Ovary (tissue), 9 donors: ENCODE results near the gene PRIMPOL. TPM values are rescaled to one million over a fixed set of nuclear protein-coding genes. Genes with fewer than 3 reads are reported as not detected.
"Not testable (repeated sequence)": the region's sequence is repeated elsewhere in the genome, so short reads cannot be mapped to it uniquely, and the experiment has no call there.

ENCODE experiments used
- DNase-seq, 5 donors: peaks; one replicate each; pipeline ENCODE4 v3.0.0-alpha.2; 2019 to 2020
- H3K27ac ChIP-seq, 2 donors: fragments of 200-600 bp; one replicate each; pipeline versions ENCODE4 v1.5.1 to v1.8.0; 2019 to 2022
- H3K27me3 ChIP-seq: fragments of 200-600 bp; one replicate; pipeline ENCODE4 v1.8.0; 2022
- H3K36me3 ChIP-seq: fragments of 200-600 bp; sonication (generic); one replicate; pipeline ENCODE4 v1.5.1; 2019
- H3K4me1 ChIP-seq: one replicate; pipeline ENCODE4 v1.8.1; 2013; ENCODE audit warnings: mild to moderate bottlenecking, moderate library complexity; ENCODE audit not compliant: insufficient read depth
- H3K4me3 ChIP-seq: fragments of 200-600 bp; sonication (generic); one replicate; pipeline ENCODE4 v1.5.1; 2017
- H3K9me3 ChIP-seq, 2 donors: fragments of 200-600 bp in 1 of 2; sonication (generic) in 1 of 2; one replicate each; pipeline versions ENCODE4 v1.5.1 to v1.8.1; 2013 to 2019; ENCODE audit warnings: mild to moderate bottlenecking in 1 of 2, moderate library complexity in 1 of 2
- CTCF ChIP-seq, 3 donors: fragments of 450-650 bp in 2 of 3; fragments of 200-600 bp in 1 of 3; IDR thresholded peaks; one replicate each; pipeline versions ENCODE4 v1.5.1 to v1.8.0; 2016 to 2022; ENCODE audit warnings: antibody characterized with exemption in 3 of 3, mild to moderate bottlenecking in 1 of 3
- EP300 ChIP-seq: sonication (generic); formaldehyde crosslinking; IDR thresholded peaks from one replicate; pipeline ENCODE4 v1.6.1; 2017; ENCODE audit warnings: antibody characterized with exemption
- POLR2A ChIP-seq: fragments of 450-650 bp; IDR thresholded peaks from one replicate; pipeline ENCODE4 v1.6.1; 2017; ENCODE audit warnings: antibody characterized with exemption, mild to moderate bottlenecking, moderate library complexity
- WGBS, 3 donors: extraction: QIAGEN DNeasy Blood & Tissue Kit in 1 of 3; methylation state at CpG; one replicate each; pipeline versions ENCODE4 v1.1.5 to v1.1.7; 2013 to 2017; 5-methylcytosine and 5-hydroxymethylcytosine counted together
- intact Hi-C, 4 donors: fragments of 100-400 bp; cut with DNase I; formaldehyde crosslinking; loops; one replicate each; pipeline versions ENCODE4 v1.11.0 to v1.15.1; 2022 to 2023
- polyA plus RNA-seq, 2 donors: library from polyadenylated mRNA; stranded (reverse); fragments of 200-250 nt in 1 of 2; fragments of 350-450 nt in 1 of 2; fragmentation: Illumina TruSeq in 1 of 2; extraction: RNeasy Lipid Tissue Mini Kit (QIAGEN cat#74804) in 1 of 2; gene quantifications; one replicate each; pipeline ENCODE4 v1.2.3, GENCODE V29; 2013 to 2014
- total RNA-seq, 7 donors: library from RNA; depleted of rRNA in 2 of 7; stranded (reverse); fragments of >200 nt in 2 of 7; fragmentation: NEBNext Ultra II Directional in 3 of 7; extraction: Animal tissue kit (Norgen Biotek cat#: 25700) in 3 of 7; gene quantifications; one replicate each; pipeline versions ENCODE4 v1.1.0 to v1.2.4, GENCODE V29; 2016 to 2023
- donor health status: DM: no; HTN: no; CAD: no; lungs with moderate emphysema.
- donor health status: DM: no; HTN: no; CAD: no.
- donor health status: Bipolar disorder and iron deficiency.
- donor health status: DM: yes; HTN: yes; CAD: no.
- donor health status: DM: no; HTN: no; CAD: no.
- donor health status: DM: yes; HTN: yes; CAD: no.

The PRIMPOL gene
- total and polyA plus RNA-seq, 9 donors, result 14.1 to 29.2 (median 17.6) TPM

- H3K27ac ChIP-seq, result no peak overlapping the region
- WGBS, 3 donors, result 89 to 93% (median 91%) methylated on average over 11 of the region's 11 CpGs
- H3K4me3 ChIP-seq, result no peak overlapping the region
- DNase-seq, result no peak
- no peaks in the 10 kb centered on the region for H3K27me3 ChIP-seq
- intact Hi-C loops, result no loop called here
- H3K9me3 ChIP-seq, result no peaks in the 10 kb centered on the region
- no peaks in the 10 kb centered on the region for H3K36me3 ChIP-seq
- TF ChIP-seq EP300 (no peak), CTCF (IDR thresholded peaks at IDR 0.05) (no peak), POLR2A (no peak)
- H3K4me1 ChIP-seq, result no peaks in the 10 kb centered on the region
Observed at GRCh38 chr4:184620212-184620867, 29.2 kb upstream of the PRIMPOL start.

DNA sequence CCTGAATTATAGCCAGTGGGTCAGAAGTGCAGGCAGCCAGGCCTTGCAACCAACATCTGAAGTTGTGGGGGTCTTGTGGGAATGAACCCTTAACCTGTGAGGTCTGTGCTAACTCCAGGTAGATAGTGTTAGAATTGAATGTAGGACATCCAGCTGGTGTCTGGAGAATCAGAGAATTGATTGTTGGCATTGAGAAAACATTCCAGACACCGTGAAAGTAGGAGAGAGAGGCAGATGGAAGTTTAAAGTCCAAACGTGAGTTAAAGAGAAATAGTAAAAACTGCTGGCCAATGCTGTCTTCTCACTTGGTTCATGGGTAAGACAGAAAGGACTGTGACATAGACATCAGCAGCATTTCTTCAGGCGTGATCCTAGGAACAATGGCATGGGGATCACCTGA, 28.0 kb upstream of the PRIMPOL start:
- H3K27me3 ChIP-seq, result no peaks in the 10 kb centered on the region
- no peak overlapping the region for H3K27ac ChIP-seq
- no peaks in the 10 kb centered on the region for H3K9me3 ChIP-seq
- TF ChIP-seq POLR2A (no peak), CTCF (IDR thresholded peaks at IDR 0.05) (no peak), EP300 (no peak)
- intact Hi-C loops, result no loop called here
- H3K4me3 ChIP-seq, result no peak overlapping the region
- 59 to 69% (median 63%) methylated on average over 3 of the region's 3 CpGs for WGBS, 3 donors
- no peaks in the 10 kb centered on the region for H3K36me3 ChIP-seq
- DNase-seq, result no peak
- H3K4me1 ChIP-seq, result no peaks in the 10 kb centered on the region

- H3K27ac ChIP-seq, intact Hi-C loops, H3K27me3 ChIP-seq, H3K9me3 ChIP-seq, DNase-seq, H3K36me3 ChIP-seq, H3K4me1 ChIP-seq, H3K4me3 ChIP-seq: not testable (repeated sequence)
- 97 to 99% (median 99%) methylated on average over 3 of the region's 3 CpGs for WGBS, 3 donors
Observed at GRCh38 chr4:184624504-184624903, 25.0 kb upstream of the PRIMPOL start.

- intact Hi-C loops, result no loop called here
Observed at GRCh38 chr4:184624972-184625554, 24.5 kb upstream of the PRIMPOL start.

GRCh38 chr4:184625783-184626596, 23.5 kb upstream of the PRIMPOL start:
- H3K36me3 ChIP-seq, H3K9me3 ChIP-seq, DNase-seq, H3K27me3 ChIP-seq, H3K4me1 ChIP-seq, intact Hi-C loops, H3K4me3 ChIP-seq, H3K27ac ChIP-seq: not testable (repeated sequence)
- 83 to 89% (median 89%) methylated on average over 11 of the region's 11 CpGs for WGBS, 3 donors

More at GRCh38 chr4:184624972-184625554, 24.5 kb upstream of the PRIMPOL start:
- no peaks in the 10 kb centered on the region for H3K9me3 ChIP-seq
- H3K4me3 ChIP-seq, result no peak overlapping the region
- no peaks in the 10 kb centered on the region for H3K36me3 ChIP-seq
- no peak overlapping the region for H3K27ac ChIP-seq
- WGBS, 3 donors, result 91 to 93% (median 91%) methylated on average over 7 of the region's 7 CpGs
- DNase-seq, result no peak
- TF ChIP-seq EP300 (no peak), POLR2A (no peak), CTCF (IDR thresholded peaks at IDR 0.05) (no peak)
- H3K27me3 ChIP-seq, result no peaks in the 10 kb centered on the region
- no peaks in the 10 kb centered on the region for H3K4me1 ChIP-seq
